GM12864 (cell line): ENCODE measurements around the gene FHL2.

ENCODE experiments used
- DNase-seq: peaks from one replicate; pipeline ENCODE4 v3.0.0-alpha.2; 2011; ENCODE audit warnings: low read depth
- H3K4me3 ChIP-seq: 2 replicates; pipeline ENCODE4 v1.5.1; 2011; ENCODE audit warnings: mild to moderate bottlenecking, low read depth, low read length, control low read depth
- TF ChIP-seq, protein P1 (sequence below): IDR thresholded peaks from 2 replicates; pipeline ENCODE4 v1.5.1; 2011; ENCODE audit warnings: low read depth, mild to moderate bottlenecking, moderate library complexity, low read length, control low read depth, inconsistent platforms; ENCODE audit errors: missing control alignments

FHL2 gene

DNA sequence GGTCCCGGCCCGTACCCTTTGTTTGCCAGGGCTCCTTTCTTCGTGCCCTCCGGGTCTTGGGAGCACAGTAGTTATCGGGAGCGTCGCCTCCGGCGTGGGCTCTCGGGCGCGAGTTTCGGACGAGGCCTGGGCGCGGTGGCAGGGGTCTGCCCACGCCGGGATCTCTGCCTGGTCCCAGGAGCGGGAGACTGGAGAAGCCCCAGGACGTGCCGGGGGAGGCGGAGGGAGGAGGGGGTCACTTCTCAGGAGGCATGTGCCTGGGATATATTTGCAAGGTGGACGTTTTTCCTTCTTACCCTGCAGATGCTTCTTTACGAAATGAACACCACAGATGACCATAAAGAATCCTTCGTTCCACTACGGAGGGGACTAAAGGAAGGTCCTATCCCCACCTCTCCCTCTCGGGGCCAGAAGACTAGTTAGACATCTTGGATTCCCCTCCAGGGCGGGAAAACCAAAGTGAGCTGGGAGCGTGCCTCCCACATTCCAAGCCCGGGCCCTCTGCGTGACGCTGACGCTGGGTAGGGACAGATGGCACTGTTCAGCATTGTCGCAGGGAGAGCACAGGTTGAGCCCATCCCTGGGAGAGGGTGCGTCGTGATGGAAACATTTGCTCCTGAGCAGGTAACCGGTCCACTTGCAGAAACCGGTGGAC, 483 bp upstream of the FHL2 start:
- TF ChIP-seq, protein P1, sequence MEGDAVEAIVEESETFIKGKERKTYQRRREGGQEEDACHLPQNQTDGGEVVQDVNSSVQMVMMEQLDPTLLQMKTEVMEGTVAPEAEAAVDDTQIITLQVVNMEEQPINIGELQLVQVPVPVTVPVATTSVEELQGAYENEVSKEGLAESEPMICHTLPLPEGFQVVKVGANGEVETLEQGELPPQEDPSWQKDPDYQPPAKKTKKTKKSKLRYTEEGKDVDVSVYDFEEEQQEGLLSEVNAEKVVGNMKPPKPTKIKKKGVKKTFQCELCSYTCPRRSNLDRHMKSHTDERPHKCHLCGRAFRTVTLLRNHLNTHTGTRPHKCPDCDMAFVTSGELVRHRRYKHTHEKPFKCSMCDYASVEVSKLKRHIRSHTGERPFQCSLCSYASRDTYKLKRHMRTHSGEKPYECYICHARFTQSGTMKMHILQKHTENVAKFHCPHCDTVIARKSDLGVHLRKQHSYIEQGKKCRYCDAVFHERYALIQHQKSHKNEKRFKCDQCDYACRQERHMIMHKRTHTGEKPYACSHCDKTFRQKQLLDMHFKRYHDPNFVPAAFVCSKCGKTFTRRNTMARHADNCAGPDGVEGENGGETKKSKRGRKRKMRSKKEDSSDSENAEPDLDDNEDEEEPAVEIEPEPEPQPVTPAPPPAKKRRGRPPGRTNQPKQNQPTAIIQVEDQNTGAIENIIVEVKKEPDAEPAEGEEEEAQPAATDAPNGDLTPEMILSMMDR, result no peak
- DNase-seq, result no peak
- H3K4me3 ChIP-seq, result no peak overlapping the region

DNA sequence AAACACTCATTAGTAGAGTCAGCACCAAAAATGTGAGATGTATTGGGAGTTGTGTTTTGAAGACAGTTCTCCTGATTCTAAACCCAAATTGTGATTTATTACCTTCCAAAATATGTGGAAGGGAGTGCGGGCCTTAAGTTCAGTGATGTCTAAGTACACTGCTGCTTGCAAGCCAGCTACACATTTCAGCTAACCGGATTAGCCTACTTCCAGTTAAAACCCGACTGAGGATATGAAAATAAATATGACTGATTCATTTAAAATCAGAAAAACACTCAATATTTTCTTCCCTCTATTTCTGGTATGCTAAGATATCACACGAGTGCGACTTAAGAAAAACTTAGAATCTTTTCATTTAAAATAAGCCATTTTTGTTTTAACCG, 907 bp downstream of the FHL2 start:
- DNase-seq, result no peak
- no peak overlapping the region; the same call in 1 of the 2 replicates for H3K4me3 ChIP-seq

DNA sequence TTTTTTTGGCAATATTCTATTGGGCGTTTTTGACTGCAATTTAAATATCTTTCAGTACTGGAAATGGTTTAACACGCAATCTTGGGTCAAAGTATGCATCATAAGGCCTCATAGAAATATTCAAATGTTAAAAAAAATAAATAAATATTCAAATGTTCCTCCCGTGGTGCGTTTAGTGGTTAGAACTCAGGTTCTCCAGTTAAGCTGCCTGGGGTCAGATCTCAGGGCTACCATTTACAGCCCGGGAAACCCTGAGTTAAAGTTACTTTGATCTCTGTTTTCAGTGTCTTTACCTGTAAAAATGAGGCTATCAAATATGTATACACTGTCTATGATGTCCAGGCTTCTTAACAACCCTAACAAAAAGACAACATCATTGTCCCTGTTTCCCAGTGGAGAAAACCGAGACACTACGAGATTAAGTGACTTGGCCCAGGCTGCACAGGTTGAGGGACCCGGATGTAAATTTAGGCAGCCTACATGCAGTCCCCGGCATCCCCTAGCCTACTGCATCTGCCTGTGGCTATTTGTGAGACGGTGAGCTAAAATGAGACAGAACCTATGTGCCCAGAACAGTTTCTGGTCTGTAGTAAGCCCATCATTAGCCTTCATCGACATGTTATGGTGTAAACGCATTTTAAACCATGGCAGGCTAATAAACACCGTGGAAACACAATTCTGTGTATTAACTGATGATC, 1.7 kb downstream of the FHL2 start:
- TF ChIP-seq, protein P1, result no peak
- DNase-seq, result no peak
- no peak overlapping the region for H3K4me3 ChIP-seq

More for the DNA sequence above, 907 bp downstream of the FHL2 start:
- TF ChIP-seq, protein P1, result no peak

DNA sequence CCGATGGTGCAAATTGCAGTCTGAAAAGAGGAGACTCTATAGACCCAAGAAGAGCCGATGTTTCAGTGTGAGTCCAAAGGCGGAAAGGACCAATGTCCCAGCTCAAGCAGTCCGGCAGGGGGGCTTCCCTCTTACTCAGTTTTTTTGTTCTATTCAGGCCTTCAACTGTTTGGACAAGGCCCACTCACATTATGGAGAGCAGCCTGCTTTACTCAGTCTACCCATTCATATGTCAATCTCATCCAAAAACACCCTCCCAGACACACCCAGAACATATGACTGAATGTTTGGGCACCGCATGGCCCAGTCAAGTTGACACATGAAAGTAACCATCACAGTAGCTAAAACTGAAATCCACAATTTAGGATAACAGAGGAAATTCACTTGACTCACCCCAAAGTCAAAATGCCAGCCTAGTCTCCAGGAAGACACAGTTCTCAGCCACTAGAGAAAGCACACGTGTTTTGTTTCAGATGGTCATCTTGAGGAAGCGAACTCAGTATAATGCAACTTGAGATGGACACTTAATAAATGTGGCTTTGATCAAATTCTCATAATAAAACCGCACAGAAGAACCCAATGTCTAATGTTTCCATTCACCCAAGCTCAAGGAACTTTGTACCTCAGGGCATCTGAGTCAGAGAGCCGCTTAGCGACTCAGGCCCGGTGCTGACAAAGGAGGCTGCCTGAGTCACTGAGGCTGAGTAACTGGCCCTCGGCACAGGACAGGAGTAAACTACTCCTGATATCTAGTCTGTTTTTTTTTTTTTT, 2.4 kb downstream of the FHL2 start:
- TF ChIP-seq, protein P1, result no peak
- H3K4me3 ChIP-seq, result no peak overlapping the region
- DNase-seq, result no peak

DNA sequence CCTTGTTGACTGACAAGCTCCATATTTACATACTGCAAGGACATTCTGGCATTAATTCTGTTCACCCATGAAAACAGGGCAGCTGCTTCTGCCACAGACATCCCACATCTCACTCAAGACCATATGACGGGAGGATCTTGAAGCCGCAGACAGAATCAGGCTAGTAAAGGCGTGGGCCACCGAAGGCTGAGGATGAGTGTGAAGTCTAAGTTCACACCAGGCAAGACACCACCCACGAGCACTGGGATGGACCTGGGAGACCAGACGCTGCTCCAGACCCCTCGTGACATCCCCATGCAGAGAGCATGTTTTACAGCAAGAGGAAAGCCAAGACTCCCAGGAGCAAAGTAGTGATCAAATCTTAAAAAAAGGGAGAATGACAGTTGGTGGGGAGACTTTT, 3.2 kb downstream of the FHL2 start:
- DNase-seq, result no peak
- no peak overlapping the region for H3K4me3 ChIP-seq
- TF ChIP-seq, protein P1, result no peak

DNA sequence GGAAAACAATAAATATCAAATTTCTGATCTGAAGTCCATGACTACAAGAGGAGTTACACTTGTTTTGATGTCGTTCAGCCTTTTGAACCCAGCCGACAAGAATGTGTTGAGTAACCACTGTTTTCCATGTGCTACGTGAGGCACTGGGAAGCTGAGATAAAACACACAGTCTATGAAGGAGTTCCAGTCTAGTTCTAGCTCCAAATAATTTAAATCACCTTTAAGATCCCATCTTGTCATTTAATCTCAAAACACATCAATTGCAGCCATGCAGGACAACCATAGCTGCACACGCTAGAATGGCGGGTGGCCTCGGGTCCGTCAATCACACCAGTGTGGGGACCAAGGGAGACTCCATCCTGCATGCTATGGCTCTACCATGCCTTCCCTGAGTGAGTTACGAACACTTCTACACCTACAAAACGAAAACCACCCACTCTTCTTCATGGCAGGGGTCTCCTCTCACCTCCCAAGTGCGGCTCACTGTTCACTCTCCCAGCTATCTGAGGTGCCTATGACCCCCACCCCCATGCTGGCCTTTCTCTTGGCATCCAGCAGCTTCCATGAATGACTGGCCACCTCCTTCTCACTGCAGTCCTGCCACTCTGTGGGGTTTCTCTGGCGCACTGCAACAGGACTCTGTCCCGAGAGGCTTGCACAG, 3.8 kb downstream of the FHL2 start:
- DNase-seq, result no peak
- TF ChIP-seq, protein P1, result no peak
- no peak overlapping the region for H3K4me3 ChIP-seq
